ENCODE data around the gene SHB.
"Not testable (repeated sequence)": the region's sequence is repeated elsewhere in the genome, so short reads cannot be mapped to it uniquely, and the experiment has no call there.

The SHB gene

GRCh38 chr9:38062106-38062497 is 6.9 kb downstream of the SHB start:
- no peak for DNase-seq

- DNase-seq: no peak
Observed at GRCh38 chr9:38061326-38061977, 7.6 kb downstream of the SHB start.

- no peak for DNase-seq
Observed at GRCh38 chr9:38060681-38061080, 8.3 kb downstream of the SHB start.

- no peak for DNase-seq
Observed at GRCh38 chr9:38059233-38059936, 9.6 kb downstream of the SHB start.

- DNase-seq: no peak
Observed at GRCh38 chr9:38058452-38059232, 10.4 kb downstream of the SHB start.

- DNase-seq: no peak
Observed at GRCh38 chr9:38057416-38058195, 11.4 kb downstream of the SHB start.

- no peak for DNase-seq
Observed at GRCh38 chr9:38054653-38055052, 14.4 kb downstream of the SHB start.

GRCh38 chr9:38053697-38054461 is 15.1 kb downstream of the SHB start:
- no peak for DNase-seq

GRCh38 chr9:38051780-38052546 is 17.1 kb downstream of the SHB start:
- DNase-seq: no peak

GRCh38 chr9:38048316-38048969 is 20.6 kb downstream of the SHB start:
- DNase-seq: peak; percentile 40

GRCh38 chr9:38047301-38048251 is 21.5 kb downstream of the SHB start:
- DNase-seq: peak; percentile 72

GRCh38 chr9:38046661-38047300 is 22.2 kb downstream of the SHB start:
- peak; percentile 69 for DNase-seq

GRCh38 chr9:38045939-38046338 is 23.1 kb downstream of the SHB start:
- not testable (repeated sequence) for DNase-seq

- no peak for DNase-seq
Observed at GRCh38 chr9:38044706-38045105, 24.3 kb downstream of the SHB start.

- no peak for DNase-seq
Observed at GRCh38 chr9:38043931-38044623, 24.9 kb downstream of the SHB start.

- no peak for DNase-seq
Observed at GRCh38 chr9:38042626-38043357, 26.2 kb downstream of the SHB start.

- DNase-seq: no peak
Observed at GRCh38 chr9:38041564-38042243, 27.3 kb downstream of the SHB start.

Data from suppressor macrophage treated with lipopolysaccharide for 4 hours (primary cell).